GM12892 (cell line): ENCODE results near the gene RALGPS1.

ENCODE experiments used
- POLR2A ChIP-seq: IDR thresholded peaks from 2 replicates; pipeline ENCODE4 v1.6.1; 2011; ENCODE audit warnings: low read depth, low read length, control low read depth
- TAF1 ChIP-seq: IDR thresholded peaks from 2 replicates; pipeline ENCODE4 v1.6.1; 2011; ENCODE audit warnings: low read depth, mild to moderate bottlenecking, control low read depth, low read length, borderline replicate concordance

GRCh38 chr9:127214421-127215267 is 300.1 kb downstream of the RALGPS1 start:
- TF ChIP-seq POLR2A (no peak), TAF1 (no peak)
